ENCODE measurements around the gene C6orf52.
A peak's percentile ranks its signal among the peaks of the same experiment; 100 is the strongest.

Gene C6orf52

GRCh38 chr6:10690651-10691445 lies 3.6 kb downstream of the C6orf52 start:
- H3K27ac ChIP-seq, result peak overlapping the region; percentile 73
- no peak for TF ChIP-seq CTCF (conservative IDR thresholded peaks at IDR 0.05)

DNA sequence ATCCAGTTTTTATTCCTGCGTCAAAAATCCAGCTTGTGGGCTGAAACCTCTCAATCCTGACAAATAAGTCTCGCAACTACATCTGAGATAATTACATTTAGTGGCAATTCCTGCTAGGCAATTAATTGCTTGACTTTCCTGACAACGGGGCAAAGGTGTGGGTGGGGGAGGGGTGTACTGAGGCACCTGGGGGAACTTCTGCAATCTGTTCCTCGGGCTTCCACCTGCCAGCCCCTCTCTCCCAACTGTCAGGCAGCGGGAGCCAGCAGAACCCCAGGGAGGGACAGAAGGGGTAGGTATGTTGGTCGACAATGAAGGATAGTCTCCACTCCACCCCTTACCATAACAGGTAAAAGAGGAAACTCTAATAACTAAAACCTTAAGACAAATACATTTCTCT lies 6.8 kb downstream of the C6orf52 start:
- no peak for TF ChIP-seq CTCF (conservative IDR thresholded peaks at IDR 0.05)
- H3K27ac ChIP-seq, result no peak overlapping the region

- TF ChIP-seq CTCF (conservative IDR thresholded peaks at IDR 0.05), result no peak
- H3K27ac ChIP-seq, result no peak overlapping the region
These were observed 7.5 kb downstream of the C6orf52 start for GRCh38 chr6:10686901-10687300.

DNA sequence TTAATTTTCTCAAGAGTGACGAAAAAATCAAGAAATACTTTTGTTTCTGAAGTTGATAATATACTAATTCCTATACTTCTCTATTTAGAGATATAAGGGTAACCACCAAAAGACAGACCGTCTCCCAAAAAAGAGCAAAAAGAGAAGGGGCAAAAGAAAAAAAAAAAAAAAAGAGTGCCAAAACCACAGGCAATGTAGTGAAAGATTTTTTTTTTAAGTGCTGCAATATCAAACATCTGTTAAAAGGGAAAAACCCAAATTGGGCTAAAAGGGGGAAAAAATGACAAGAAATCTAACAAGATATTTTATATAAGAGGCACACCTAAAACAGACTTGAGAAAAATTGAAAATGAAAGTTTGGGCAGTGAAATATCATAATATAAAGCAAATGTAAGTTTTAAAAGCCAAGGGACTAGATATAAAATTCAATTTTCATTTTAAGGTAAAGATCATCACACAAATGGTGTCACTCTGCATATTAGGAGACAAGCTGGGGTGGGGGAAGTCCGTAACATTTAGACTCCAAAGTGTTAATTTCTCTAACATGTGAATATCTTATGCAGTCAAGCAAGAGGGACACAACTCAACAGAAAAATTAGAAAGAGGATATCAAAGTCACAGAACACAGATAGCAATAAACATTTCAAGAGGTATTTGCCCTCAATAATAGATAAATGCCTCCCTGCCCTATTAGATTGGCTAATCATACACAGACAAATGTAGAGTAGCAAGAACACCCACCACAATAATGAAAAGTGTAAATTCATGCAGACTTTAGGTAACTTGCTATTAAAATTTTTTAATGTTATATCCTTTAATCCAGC lies 9.1 kb downstream of the C6orf52 start:
- no peak overlapping the region for H3K27ac ChIP-seq
- TF ChIP-seq CTCF (conservative IDR thresholded peaks at IDR 0.05), result no peak

DNA sequence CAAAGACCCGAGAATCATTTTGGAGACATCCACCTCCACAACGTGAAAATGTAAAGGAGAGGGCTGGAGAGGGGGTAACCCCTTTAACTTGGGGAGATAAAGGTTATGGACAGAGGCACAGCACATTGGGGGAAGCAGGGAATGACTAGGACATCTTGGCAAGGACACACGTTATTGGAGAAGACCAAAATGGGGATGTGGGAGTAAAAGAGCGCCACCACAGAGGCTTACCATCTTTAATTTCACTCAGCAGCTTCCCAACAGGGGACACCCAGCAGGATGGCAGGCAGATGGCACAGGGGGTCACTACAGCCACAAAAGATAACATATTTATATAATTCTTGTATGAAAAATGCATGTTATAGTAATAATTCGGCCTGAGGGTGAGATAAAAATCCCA lies 9.8 kb downstream of the C6orf52 start:
- no peak for TF ChIP-seq CTCF (conservative IDR thresholded peaks at IDR 0.05)
- H3K27ac ChIP-seq, result no peak overlapping the region

- no peak for TF ChIP-seq CTCF (conservative IDR thresholded peaks at IDR 0.05)
- no peak overlapping the region for H3K27ac ChIP-seq
These were observed 11.9 kb downstream of the C6orf52 start for GRCh38 chr6:10682355-10682988.

DNA sequence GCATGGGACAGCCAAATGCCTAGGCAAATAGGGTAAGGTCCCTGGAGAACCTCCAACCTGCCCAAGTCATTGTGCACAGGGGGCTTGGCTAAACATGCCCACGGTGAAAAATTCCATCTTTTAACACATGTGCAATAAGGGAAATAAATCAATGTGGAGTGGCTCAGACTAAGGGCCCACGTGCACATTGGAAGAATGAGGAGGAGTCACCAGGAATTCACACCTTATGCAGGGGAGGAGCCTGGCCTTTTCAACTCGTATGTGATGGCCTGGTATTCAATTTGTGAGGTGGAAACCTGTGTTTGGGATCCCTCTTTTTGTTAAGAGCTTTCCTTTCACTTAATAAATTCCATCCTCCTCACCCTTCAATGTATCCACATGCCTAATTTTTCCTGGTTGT lies 12.6 kb downstream of the C6orf52 start:
- no peak for TF ChIP-seq CTCF (conservative IDR thresholded peaks at IDR 0.05)
- no peak overlapping the region for H3K27ac ChIP-seq
